K562 (cell line): Measurements from ENCODE around the gene SPHK1. TPM values are rescaled to one million over a fixed set of nuclear protein-coding genes. Genes with fewer than 3 reads are reported as not detected.

ENCODE experiments used
- ZNF830 ChIP-seq: fragments of 250-450 bp; sonication (Bioruptor Pico); IDR thresholded peaks from 2 replicates; pipeline ENCODE4 v1.5.0; 2021; ENCODE audit warnings: mild to moderate bottlenecking
- polyA plus RNA-seq, 8 experiments: library from polyadenylated mRNA; depleted of rRNA in 4 of 8; stranded (reverse) in 5 of 8; unstranded in 3 of 8; fragments of >200 nt; fragmentation: Nextera tagmentation in 2 of 8; fragmentation: Illumina TruSeq in 1 of 8; extraction: Ambion mirVana in 2 of 8; extraction: Trizol in 1 of 8; gene quantifications; 2 replicates each; pipeline versions ENCODE4 v1.2.1 to v1.2.3, GENCODE V29; 2011 to 2014; ENCODE audit warnings: inconsistent platforms in 1 of 8, missing spikeins in 1 of 8
- total RNA-seq, 7 experiments: library from RNA; depleted of rRNA in 6 of 7; stranded (reverse); fragments of >200 nt in 6 of 7; fragmentation: Illumina TruSeq in 2 of 7; extraction: Trizol in 2 of 7; gene quantifications; 2 replicates each; pipeline versions ENCODE4 v1.2.1 to v1.2.3, GENCODE V29; 2011 to 2021; ENCODE audit warnings: low replicate concordance in 1 of 7
- TF ChIP-seq, protein P1 (sequence below): sonication (generic); formaldehyde crosslinking; IDR thresholded peaks from 2 replicates; pipeline ENCODE4 v1.8.0; 2023; ENCODE audit warnings: mild to moderate bottlenecking, missing genetic modification reagents
- TF ChIP-seq, protein P2 (sequence below), 2 experiments: IDR thresholded peaks; 2 replicates each; pipeline ENCODE4 v1.6.1; 2012; ENCODE audit warnings: improper control_type of control experiment in 2 of 2, low read depth in 2 of 2, low read length in 2 of 2, borderline replicate concordance in 1 of 2

Gene SPHK1
- total and polyA plus RNA-seq, 9 of the 15 experiments (the other 6 are each of a cell fraction or from before 2014, with no cell fraction given), result 0.21 to 60.3 (median 14.5) TPM

- TF ChIP-seq, protein P1, sequence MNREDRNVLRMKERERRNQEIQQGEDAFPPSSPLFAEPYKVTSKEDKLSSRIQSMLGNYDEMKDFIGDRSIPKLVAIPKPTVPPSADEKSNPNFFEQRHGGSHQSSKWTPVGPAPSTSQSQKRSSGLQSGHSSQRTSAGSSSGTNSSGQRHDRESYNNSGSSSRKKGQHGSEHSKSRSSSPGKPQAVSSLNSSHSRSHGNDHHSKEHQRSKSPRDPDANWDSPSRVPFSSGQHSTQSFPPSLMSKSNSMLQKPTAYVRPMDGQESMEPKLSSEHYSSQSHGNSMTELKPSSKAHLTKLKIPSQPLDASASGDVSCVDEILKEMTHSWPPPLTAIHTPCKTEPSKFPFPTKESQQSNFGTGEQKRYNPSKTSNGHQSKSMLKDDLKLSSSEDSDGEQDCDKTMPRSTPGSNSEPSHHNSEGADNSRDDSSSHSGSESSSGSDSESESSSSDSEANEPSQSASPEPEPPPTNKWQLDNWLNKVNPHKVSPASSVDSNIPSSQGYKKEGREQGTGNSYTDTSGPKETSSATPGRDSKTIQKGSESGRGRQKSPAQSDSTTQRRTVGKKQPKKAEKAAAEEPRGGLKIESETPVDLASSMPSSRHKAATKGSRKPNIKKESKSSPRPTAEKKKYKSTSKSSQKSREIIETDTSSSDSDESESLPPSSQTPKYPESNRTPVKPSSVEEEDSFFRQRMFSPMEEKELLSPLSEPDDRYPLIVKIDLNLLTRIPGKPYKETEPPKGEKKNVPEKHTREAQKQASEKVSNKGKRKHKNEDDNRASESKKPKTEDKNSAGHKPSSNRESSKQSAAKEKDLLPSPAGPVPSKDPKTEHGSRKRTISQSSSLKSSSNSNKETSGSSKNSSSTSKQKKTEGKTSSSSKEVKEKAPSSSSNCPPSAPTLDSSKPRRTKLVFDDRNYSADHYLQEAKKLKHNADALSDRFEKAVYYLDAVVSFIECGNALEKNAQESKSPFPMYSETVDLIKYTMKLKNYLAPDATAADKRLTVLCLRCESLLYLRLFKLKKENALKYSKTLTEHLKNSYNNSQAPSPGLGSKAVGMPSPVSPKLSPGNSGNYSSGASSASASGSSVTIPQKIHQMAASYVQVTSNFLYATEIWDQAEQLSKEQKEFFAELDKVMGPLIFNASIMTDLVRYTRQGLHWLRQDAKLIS (CRISPR knock-in tag), result peak; percentile 64; the same call in 1 of the 2 replicates
- TF ChIP-seq ZNF830 (CRISPR knock-in tag), result no peak
- TF ChIP-seq, protein P2, sequence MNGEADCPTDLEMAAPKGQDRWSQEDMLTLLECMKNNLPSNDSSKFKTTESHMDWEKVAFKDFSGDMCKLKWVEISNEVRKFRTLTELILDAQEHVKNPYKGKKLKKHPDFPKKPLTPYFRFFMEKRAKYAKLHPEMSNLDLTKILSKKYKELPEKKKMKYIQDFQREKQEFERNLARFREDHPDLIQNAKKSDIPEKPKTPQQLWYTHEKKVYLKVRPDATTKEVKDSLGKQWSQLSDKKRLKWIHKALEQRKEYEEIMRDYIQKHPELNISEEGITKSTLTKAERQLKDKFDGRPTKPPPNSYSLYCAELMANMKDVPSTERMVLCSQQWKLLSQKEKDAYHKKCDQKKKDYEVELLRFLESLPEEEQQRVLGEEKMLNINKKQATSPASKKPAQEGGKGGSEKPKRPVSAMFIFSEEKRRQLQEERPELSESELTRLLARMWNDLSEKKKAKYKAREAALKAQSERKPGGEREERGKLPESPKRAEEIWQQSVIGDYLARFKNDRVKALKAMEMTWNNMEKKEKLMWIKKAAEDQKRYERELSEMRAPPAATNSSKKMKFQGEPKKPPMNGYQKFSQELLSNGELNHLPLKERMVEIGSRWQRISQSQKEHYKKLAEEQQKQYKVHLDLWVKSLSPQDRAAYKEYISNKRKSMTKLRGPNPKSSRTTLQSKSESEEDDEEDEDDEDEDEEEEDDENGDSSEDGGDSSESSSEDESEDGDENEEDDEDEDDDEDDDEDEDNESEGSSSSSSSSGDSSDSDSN (IDR thresholded peaks at IDR 0.05; ENCODE audit: borderline replicate concordance in 1 of 2, low read depth in 2 of 2, low read length in 2 of 2), result 0 out of 4 replicates have a peak, but pooled peaks of 1 of the 2 experiments have one; percentile 19
Measured at GRCh38 chr17:76405607-76405966, 21.2 kb downstream of the SPHK1 start (continued).
